HG03045 (cell line): ENCODE results near the gene OR7G3.

ENCODE experiments used
- ATAC-seq: cut with Tn5 transposase; IDR thresholded peaks from one replicate; pipeline ENCODE4 v1.9.1; 2021; ENCODE audit warnings: mild to moderate bottlenecking, moderate library complexity; ENCODE audit not compliant: unreplicated experiment

The OR7G3 gene

GRCh38 chr19:9109959-9110358 is 16.8 kb downstream of the OR7G3 start:
- no peak for ATAC-seq

GRCh38 chr19:9107375-9107774 is 19.4 kb downstream of the OR7G3 start, which contains the start of gene OR7G2:
OR7G2 (minus strand) TSS chr19:9107475; CDS start chr19:9103243, 4,232 bp downstream.
- no peak for ATAC-seq

- no peak for ATAC-seq
Observed at GRCh38 chr19:9086761-9087160, 40.0 kb downstream of the OR7G3 start, which contains the start of gene OR1M1. OR1M1 (plus strand) TSS chr19:9087061; CDS start chr19:9093245, 6,184 bp downstream.

GRCh38 chr19:9078651-9079050 is 48.1 kb downstream of the OR7G3 start:
- ATAC-seq = no peak

GRCh38 chr19:9076901-9077300 is 49.8 kb downstream of the OR7G3 start:
- ATAC-seq = no peak
